PC-3 (cell line): ENCODE results near the gene PDGFC.

Source experiments
- EZH2 ChIP-seq: fragments of 300-600 bp; sonication (generic); IDR thresholded peaks from one replicate; pipeline ENCODE4 v1.6.1; 2017; ENCODE audit warnings: antibody characterized with exemption, mild to moderate bottlenecking, low read length; ENCODE audit not compliant: unreplicated experiment
- EZH2phosphoT487 ChIP-seq: fragments of 300-600 bp; sonication (generic); IDR thresholded peaks from 2 replicates; pipeline ENCODE4 v1.6.1; 2018; ENCODE audit warnings: mild to moderate bottlenecking, antibody characterized with exemption, low read length, borderline replicate concordance
- TF ChIP-seq, protein P1 (sequence below): fragments of 300-600 bp; sonication (generic); conservative IDR thresholded peaks from 2 replicates; pipeline ENCODE4 v1.5.1; 2017; ENCODE audit warnings: antibody characterized with exemption, low read depth, mild to moderate bottlenecking, low read length

DNA sequence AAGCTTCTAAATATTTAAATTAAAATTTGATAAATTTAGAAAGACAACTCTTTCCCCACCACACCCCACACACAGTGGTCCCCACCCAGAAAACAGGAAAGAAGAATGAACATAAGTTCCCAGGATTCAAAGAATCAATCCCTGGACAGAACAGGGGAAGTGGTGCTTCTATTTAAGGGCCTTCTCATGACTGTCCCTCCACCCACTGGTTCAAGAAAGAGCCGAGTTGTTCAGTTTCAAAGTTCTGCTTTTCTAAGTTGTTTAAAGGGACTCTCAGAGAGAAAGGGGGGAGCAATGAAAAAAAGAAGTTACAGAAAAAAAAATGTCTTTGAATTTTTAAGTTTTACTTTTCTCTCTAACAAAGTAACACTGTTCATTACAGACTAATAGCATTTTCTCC is 195.8 kb downstream of the PDGFC start:
- TF ChIP-seq, protein P1, sequence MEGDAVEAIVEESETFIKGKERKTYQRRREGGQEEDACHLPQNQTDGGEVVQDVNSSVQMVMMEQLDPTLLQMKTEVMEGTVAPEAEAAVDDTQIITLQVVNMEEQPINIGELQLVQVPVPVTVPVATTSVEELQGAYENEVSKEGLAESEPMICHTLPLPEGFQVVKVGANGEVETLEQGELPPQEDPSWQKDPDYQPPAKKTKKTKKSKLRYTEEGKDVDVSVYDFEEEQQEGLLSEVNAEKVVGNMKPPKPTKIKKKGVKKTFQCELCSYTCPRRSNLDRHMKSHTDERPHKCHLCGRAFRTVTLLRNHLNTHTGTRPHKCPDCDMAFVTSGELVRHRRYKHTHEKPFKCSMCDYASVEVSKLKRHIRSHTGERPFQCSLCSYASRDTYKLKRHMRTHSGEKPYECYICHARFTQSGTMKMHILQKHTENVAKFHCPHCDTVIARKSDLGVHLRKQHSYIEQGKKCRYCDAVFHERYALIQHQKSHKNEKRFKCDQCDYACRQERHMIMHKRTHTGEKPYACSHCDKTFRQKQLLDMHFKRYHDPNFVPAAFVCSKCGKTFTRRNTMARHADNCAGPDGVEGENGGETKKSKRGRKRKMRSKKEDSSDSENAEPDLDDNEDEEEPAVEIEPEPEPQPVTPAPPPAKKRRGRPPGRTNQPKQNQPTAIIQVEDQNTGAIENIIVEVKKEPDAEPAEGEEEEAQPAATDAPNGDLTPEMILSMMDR, result no peak
- TF ChIP-seq EZH2 (no peak), EZH2phosphoT487 (no peak)
